SK-N-SH (cell line): ENCODE results near the gene MANSC4. TPM values are rescaled to one million over a fixed set of nuclear protein-coding genes. Genes with fewer than 3 reads are reported as not detected.

Experiments used
- CTCF ChIA-PET: fragments of 300-600, 350-600 bp; formaldehyde crosslinking; extraction: SDS; loops from one replicate; lab custom pipeline; 2021; lab: Yijun Ruan, JAX
- POLR2A ChIA-PET: fragments of 350-600 bp; sonication (Branson Sonifier 250); formaldehyde crosslinking; extraction: SDS; loops from one replicate; lab custom pipeline; 2020; ENCODE audit warnings: antibody characterized with exemption, inconsistent platforms; lab: Yijun Ruan, JAX
- DNase-seq: peaks from one replicate; pipeline ENCODE4 v3.0.0; 2012
- H2AFZ ChIP-seq: fragments of 200-600 bp; sonication (generic); 2 replicates; pipeline ENCODE4 v1.8.1; 2016; ENCODE audit warnings: antibody characterized with exemption, mild to moderate bottlenecking, low read depth
- H3F3A ChIP-seq: fragments of 200-600 bp; sonication (generic); replicated peaks from 2 replicates; pipeline ENCODE3; 2016; ENCODE audit warnings: antibody characterized with exemption, mild to moderate bottlenecking; ENCODE audit not compliant: insufficient read depth
- H3K27ac ChIP-seq, 2 experiments: fragments of 200-500 bp in 1 of 2; fragments of 200-600 bp in 1 of 2; sonication (Bioruptor generic) in 1 of 2; sonication (generic), shearing (Covaris generic) in 1 of 2; 2 replicates each; pipeline versions ENCODE4 v1.5.1 to v1.6.1; 2014 to 2016; ENCODE audit warnings: low read depth in 2 of 2, inconsistent platforms in 1 of 2, low read length in 1 of 2, mild to moderate bottlenecking in 1 of 2, mixed read lengths in 1 of 2
- H3K27me3 ChIP-seq: fragments of 200-600 bp; sonication (generic), shearing (Covaris generic); 2 replicates; pipeline ENCODE4 v1.6.1; 2016; ENCODE audit warnings: mixed run types; ENCODE audit not compliant: insufficient read depth
- H3K36me3 ChIP-seq, 2 experiments: fragments of 200-500 bp in 1 of 2; fragments of 200-600 bp in 1 of 2; sonication (Bioruptor generic) in 1 of 2; sonication (generic) in 1 of 2; replicated peaks in 1 of 2; 2 replicates each; pipeline versions ENCODE3 to v1.5.1; 2014 to 2016; ENCODE audit warnings: low read length in 1 of 2, mild to moderate bottlenecking in 1 of 2; ENCODE audit not compliant: insufficient read depth in 2 of 2, control insufficient read depth in 1 of 2
- H3K4me1 ChIP-seq, 2 experiments: fragments of 200-500 bp in 1 of 2; fragments of 200-600 bp in 1 of 2; sonication (Bioruptor generic) in 1 of 2; sonication (generic), shearing (Covaris generic) in 1 of 2; 2 replicates each; pipeline versions ENCODE4 v1.5.1 to v1.6.1; 2014 to 2016; ENCODE audit warnings: low read depth in 1 of 2, low read length in 1 of 2, mixed run types in 1 of 2; ENCODE audit not compliant: insufficient read depth in 2 of 2, control insufficient read depth in 1 of 2
- H3K4me2 ChIP-seq: fragments of 200-600 bp; sonication (generic), shearing (Covaris generic); 2 replicates; pipeline ENCODE4 v1.6.1; 2017; ENCODE audit warnings: mixed run types
- H3K4me3 ChIP-seq, 2 experiments: fragments of 200-500 bp in 1 of 2; fragments of 200-600 bp in 1 of 2; sonication (Bioruptor generic) in 1 of 2; sonication (generic), shearing (Covaris generic) in 1 of 2; 2 replicates each; pipeline versions ENCODE4 v1.5.1 to v1.8.1; 2014 to 2016; ENCODE audit warnings: low read depth in 2 of 2, inconsistent platforms in 1 of 2, low read length in 1 of 2, mild to moderate bottlenecking in 1 of 2, mixed read lengths in 1 of 2, moderate library complexity in 1 of 2
- H3K79me2 ChIP-seq: fragments of 200-600 bp; sonication (generic); 2 replicates; pipeline ENCODE4 v1.8.1; 2017; ENCODE audit warnings: mild to moderate bottlenecking; ENCODE audit not compliant: insufficient read depth
- H3K9ac ChIP-seq: fragments of 200-600 bp; sonication (generic); 2 replicates; pipeline ENCODE4 v1.6.1; 2017; ENCODE audit warnings: mixed run types
- H3K9me2 ChIP-seq: fragments of 200-600 bp; sonication (generic); 2 replicates; pipeline ENCODE4 v1.6.1; 2017; ENCODE audit warnings: mixed run types
- H3K9me3 ChIP-seq: fragments of 200-600 bp; sonication (generic); 2 replicates; pipeline ENCODE4 v1.6.1; 2017; ENCODE audit warnings: mixed run types, mild to moderate bottlenecking, moderate library complexity
- H4K20me1 ChIP-seq: fragments of 200-600 bp; sonication (generic); 2 replicates; pipeline ENCODE4 v1.6.1; 2017; ENCODE audit warnings: mild to moderate bottlenecking, mixed run types; ENCODE audit not compliant: insufficient read depth
- CTCF ChIP-seq: fragments of 200-600 bp; sonication (generic); IDR thresholded peaks from 2 replicates; pipeline ENCODE4 v1.6.1; 2017; ENCODE audit warnings: antibody characterized with exemption, mild to moderate bottlenecking, moderate library complexity
- GABPA ChIP-seq: IDR thresholded peaks from 2 replicates; pipeline ENCODE4 v1.4.0; 2012; ENCODE audit warnings: low read depth, mild to moderate bottlenecking
- GATA2 ChIP-seq: sonication (generic); formaldehyde crosslinking; IDR thresholded peaks from 2 replicates; pipeline ENCODE4 v1.5.0; 2020; ENCODE audit warnings: mild to moderate bottlenecking, missing genetic modification reagents
- JUND ChIP-seq: IDR thresholded peaks from 2 replicates; pipeline ENCODE4 v1.4.0; 2012
- MEF2A ChIP-seq: IDR thresholded peaks from 2 replicates; pipeline ENCODE4 v1.4.0; 2012; ENCODE audit warnings: low read depth, borderline replicate concordance
- NFIC ChIP-seq: IDR thresholded peaks from 2 replicates; pipeline ENCODE4 v1.4.0; 2012; ENCODE audit warnings: borderline replicate concordance
- NRF1 ChIP-seq: IDR thresholded peaks from 2 replicates; pipeline ENCODE4 v1.6.1; 2012; ENCODE audit warnings: low read depth, mild to moderate bottlenecking, low read length
- RAD21 ChIP-seq: IDR thresholded peaks from 2 replicates; pipeline ENCODE4 v1.6.1; 2012; ENCODE audit warnings: mild to moderate bottlenecking, low read length
- RXRA ChIP-seq: IDR thresholded peaks from 2 replicates; pipeline ENCODE4 v1.4.0; 2012; ENCODE audit warnings: low read depth, mild to moderate bottlenecking, borderline replicate concordance
- SIN3A ChIP-seq: IDR thresholded peaks from 2 replicates; pipeline ENCODE4 v1.6.1; 2012; ENCODE audit warnings: low read depth, mild to moderate bottlenecking, low read length, moderate library complexity, borderline replicate concordance
- SMC3 ChIP-seq: IDR thresholded peaks from 2 replicates; pipeline ENCODE4 v1.6.1; 2012; ENCODE audit warnings: low read depth, low read length, improper control_type of control experiment
- WGBS: methylation state at CpG from one replicate; pipeline ENCODE4 v1.1.6; 2017; ENCODE audit warnings: low lambda C conversion rate; 5-methylcytosine and 5-hydroxymethylcytosine counted together
- polyA plus RNA-seq, 3 experiments: library from polyadenylated mRNA; depleted of rRNA; stranded (reverse); fragments of >200 nt; gene quantifications; 2 replicates each; pipeline ENCODE4 v1.2.3, GENCODE V29; 2012
- TF ChIP-seq, protein P1 (sequence below): IDR thresholded peaks from 2 replicates; pipeline ENCODE4 v1.4.0; 2012; ENCODE audit warnings: low read depth, borderline replicate concordance

MANSC4 gene
- polyA plus RNA-seq, 1 of the 3 experiments (the other 2 are of a cell fraction): not detected

DNA sequence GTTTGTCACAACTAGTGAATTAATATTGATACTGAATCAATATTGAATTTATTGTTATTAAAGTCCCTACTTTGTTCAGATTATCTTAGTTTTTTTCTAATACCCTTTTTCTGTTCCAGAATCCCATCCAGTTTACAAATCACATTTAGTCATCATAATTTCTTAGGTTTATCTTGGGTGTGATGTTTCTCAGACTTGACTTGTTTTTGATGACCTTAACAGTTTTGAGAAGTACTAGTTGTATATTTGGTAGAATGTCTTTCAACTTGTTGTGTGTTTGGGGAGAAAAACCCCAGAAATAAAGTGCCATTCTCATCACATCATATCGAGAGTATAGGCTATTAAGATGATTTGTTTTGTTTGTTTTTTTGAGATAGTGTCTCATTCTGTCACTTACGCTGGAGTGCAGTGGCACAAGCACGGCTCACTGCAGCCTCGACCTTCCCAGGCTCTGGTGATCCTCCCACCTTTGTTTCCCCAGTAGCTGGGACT is 49.9 kb downstream of the MANSC4 start:
- Histone ChIP-seq H3K27ac (no peak overlapping the region), H3K27me3 (no peaks in the 10 kb centered on the region), H3K9me2 (no peaks in the 10 kb centered on the region), H3K36me3 (peaks cover 43 to 53% of the 10 kb centered on the region in 2 experiments), H4K20me1 (no peaks in the 10 kb centered on the region), H3K79me2 (peaks cover 13% of the 10 kb centered on the region; the same call in 1 of the 2 replicates), H3K4me2 (no peak overlapping the region), H3K9ac (no peak overlapping the region), H3F3A (peaks cover 5% of the 10 kb centered on the region), H3K4me3 (no peak overlapping the region), H3K4me1 (no peaks in the 10 kb centered on the region; a peak in 2 of 4 replicates), H3K9me3 (no peaks in the 10 kb centered on the region), H2AFZ (no peak overlapping the region)
- WGBS: 90% methylated on average over 4 of the region's 4 CpGs
- no peak for DNase-seq
- no peak for TF ChIP-seq CTCF
- TF ChIP-seq JUND: no peak
- no peak for TF ChIP-seq RXRA
- no peak for TF ChIP-seq RAD21
- no peak for TF ChIP-seq NFIC
- TF ChIP-seq GATA2 (CRISPR knock-in tag): no peak
- TF ChIP-seq SIN3A: no peak
- TF ChIP-seq NRF1: no peak
- TF ChIP-seq, protein P1, sequence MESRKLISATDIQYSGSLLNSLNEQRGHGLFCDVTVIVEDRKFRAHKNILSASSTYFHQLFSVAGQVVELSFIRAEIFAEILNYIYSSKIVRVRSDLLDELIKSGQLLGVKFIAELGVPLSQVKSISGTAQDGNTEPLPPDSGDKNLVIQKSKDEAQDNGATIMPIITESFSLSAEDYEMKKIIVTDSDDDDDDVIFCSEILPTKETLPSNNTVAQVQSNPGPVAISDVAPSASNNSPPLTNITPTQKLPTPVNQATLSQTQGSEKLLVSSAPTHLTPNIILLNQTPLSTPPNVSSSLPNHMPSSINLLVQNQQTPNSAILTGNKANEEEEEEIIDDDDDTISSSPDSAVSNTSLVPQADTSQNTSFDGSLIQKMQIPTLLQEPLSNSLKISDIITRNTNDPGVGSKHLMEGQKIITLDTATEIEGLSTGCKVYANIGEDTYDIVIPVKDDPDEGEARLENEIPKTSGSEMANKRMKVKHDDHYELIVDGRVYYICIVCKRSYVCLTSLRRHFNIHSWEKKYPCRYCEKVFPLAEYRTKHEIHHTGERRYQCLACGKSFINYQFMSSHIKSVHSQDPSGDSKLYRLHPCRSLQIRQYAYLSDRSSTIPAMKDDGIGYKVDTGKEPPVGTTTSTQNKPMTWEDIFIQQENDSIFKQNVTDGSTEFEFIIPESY: no peak
- no peak for TF ChIP-seq MEF2A
- POLR2A ChIA-PET: no interaction called here
- CTCF ChIA-PET: no interaction called here

DNA sequence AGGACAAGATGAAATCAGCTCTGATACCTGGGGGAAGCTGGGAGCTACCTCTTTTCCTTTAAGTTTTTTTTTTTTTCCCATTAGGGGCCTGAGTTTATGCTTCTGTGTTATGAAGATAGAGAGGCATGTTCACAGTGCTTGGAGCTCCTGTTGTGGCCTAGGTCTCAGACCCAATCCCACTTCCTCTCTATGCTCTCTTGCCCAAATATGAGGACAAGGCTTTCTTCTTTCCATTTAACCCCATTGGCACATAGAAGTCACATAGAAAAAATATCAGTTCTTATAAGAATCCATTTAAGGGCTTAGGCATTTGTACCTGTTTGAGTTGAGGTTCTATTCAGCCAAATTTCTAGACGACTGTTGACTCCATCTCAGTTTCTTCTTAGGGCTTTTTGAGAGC is 56.8 kb downstream of the MANSC4 start:
- ChIA-PET POLR2A (no interaction called here), CTCF (interaction anchor here (3.9 kb wide), 1 partner anchor 10 kb away, joined by 17 read pairs; no protein-coding TSS in a partner anchor)
- H2AFZ ChIP-seq: no peak overlapping the region
- no peak overlapping the region for H3K27ac ChIP-seq
- H4K20me1 ChIP-seq: no peaks in the 10 kb centered on the region
- H3K9ac ChIP-seq: no peak overlapping the region
- no peak for DNase-seq
- peaks cover 38 to 61% of the 10 kb centered on the region in 2 experiments for H3K36me3 ChIP-seq
- no peak overlapping the region for H3K4me2 ChIP-seq
- peaks cover 6% of the 10 kb centered on the region for H3F3A ChIP-seq
- H3K27me3 ChIP-seq: no peaks in the 10 kb centered on the region
- no peaks in the 10 kb centered on the region for H3K9me2 ChIP-seq
- no peaks in the 10 kb centered on the region for H3K4me1 ChIP-seq
- no peaks in the 10 kb centered on the region for H3K9me3 ChIP-seq
- WGBS: 100% methylated on average over 1 of the region's 1 CpG
- H3K4me3 ChIP-seq: no peak overlapping the region
- peaks cover 15% of the 10 kb centered on the region; the same call in 1 of the 2 replicates for H3K79me2 ChIP-seq
- TF ChIP-seq, protein P1: no peak
- TF ChIP-seq SIN3A (no peak), NRF1 (no peak), GABPA (no peak), SMC3 (no peak)
